A549 (cell line): ENCODE data around the gene SEMA3A. TPM values are rescaled to one million over a fixed set of nuclear protein-coding genes. Genes with fewer than 3 reads are reported as not detected.

Experiments
- ATAC-seq, 2 experiments: fragments of 200-7000 bp in 1 of 2; fragments of >200 bp in 1 of 2; cut with Nextera tagmentation in 1 of 2; cut with Tn5 transposase in 1 of 2; 3 replicates each; pipeline versions ENCODE4 v1.8.0 to v1.9.1; 2018 to 2020; ENCODE audit warnings: mild to moderate bottlenecking in 1 of 2, moderate library complexity in 1 of 2
- CTCF ChIA-PET: fragments of 300-600 bp; sonication (Branson Sonifier 250); formaldehyde crosslinking; extraction: SDS; loops from one replicate; lab custom pipeline; 2021; ENCODE audit warnings: antibody characterized with exemption, inconsistent platforms; lab: Yijun Ruan, JAX
- POLR2A ChIA-PET: fragments of 350-600 bp; formaldehyde crosslinking; extraction: SDS; loops from one replicate; lab custom pipeline; 2021; ENCODE audit warnings: antibody characterized with exemption, inconsistent platforms; lab: Yijun Ruan, JAX
- DNase-seq, 2 experiments: peaks; one replicate each; pipeline versions ENCODE4 v3.0.0 to v3.0.0-alpha.2; 2011 to 2016; ENCODE audit warnings: low read depth in 1 of 2, low spot score in 1 of 2
- FAIRE-seq: peaks from 2 replicates; lab custom pipeline; 2011; peaks lifted over from hg19 to GRCh38; lab: Jason Lieb, UNC
- H3K27ac ChIP-seq, 2 experiments: fragments of >200 bp; sonication (Bioruptor Twin); formaldehyde crosslinking; 3 replicates each; pipeline ENCODE4 v1.5.1; 2016 to 2017
- H3K4me1 ChIP-seq: fragments of >200 bp; sonication (Bioruptor Twin); formaldehyde crosslinking; 3 replicates; pipeline ENCODE4 v1.6.1; 2016
- H3K4me2 ChIP-seq: fragments of >200 bp; sonication (Bioruptor Twin); formaldehyde crosslinking; 3 replicates; pipeline ENCODE4 v1.6.1; 2016
- H3K4me3 ChIP-seq: fragments of >200 bp; sonication (Bioruptor Twin); formaldehyde crosslinking; 3 replicates; pipeline ENCODE4 v1.5.1; 2016
- H3K9me3 ChIP-seq: fragments of >200 bp; sonication (Bioruptor Twin); formaldehyde crosslinking; 3 replicates; pipeline ENCODE4 v1.6.1; 2016
- CBX8 ChIP-seq: fragments of 200-600 bp; sonication (generic); IDR thresholded peaks from 2 replicates; pipeline ENCODE4 v1.6.1; 2016
- CHD2 ChIP-seq: fragments of 150-350 bp; IDR thresholded peaks from 2 replicates; pipeline ENCODE4 v1.6.1; 2014; ENCODE audit warnings: low read length; ENCODE audit not compliant: partially characterized antibody
- CTCF ChIP-seq: fragments of >200 bp; sonication (Bioruptor Twin); formaldehyde crosslinking; IDR thresholded peaks from 3 replicates; pipeline ENCODE4 v1.5.1; 2016
- E2F6 ChIP-seq: IDR thresholded peaks from 2 replicates; pipeline ENCODE4 v1.6.1; 2012; ENCODE audit warnings: low read depth, borderline replicate concordance
- EHF ChIP-seq: fragments of 250-450 bp; sonication (Bioruptor Pico); IDR thresholded peaks from 2 replicates; pipeline ENCODE4 v1.5.0; 2020; ENCODE audit warnings: mild to moderate bottlenecking
- ESRRA ChIP-seq: fragments of 150-350 bp; IDR thresholded peaks from 2 replicates; pipeline ENCODE4 v1.6.1; 2014; ENCODE audit warnings: mild to moderate bottlenecking, low read length, borderline replicate concordance
- FOXS1 ChIP-seq: fragments of 250-450 bp; sonication (Bioruptor Pico); IDR thresholded peaks from 2 replicates; pipeline ENCODE4 v1.5.0; 2020; ENCODE audit warnings: mild to moderate bottlenecking, moderate library complexity
- HMGXB4 ChIP-seq: fragments of 250-450 bp; sonication (Bioruptor Pico); IDR thresholded peaks from 2 replicates; pipeline ENCODE4 v1.5.0; 2021; ENCODE audit warnings: mild to moderate bottlenecking, moderate library complexity, borderline replicate concordance
- HOXB13 ChIP-seq: fragments of 250-450 bp; sonication (Bioruptor Pico); IDR thresholded peaks from 2 replicates; pipeline ENCODE4 v1.5.0; 2020; ENCODE audit warnings: low read depth, mild to moderate bottlenecking, moderate library complexity
- HOXB5 ChIP-seq: fragments of 250-450 bp; sonication (Bioruptor Pico); IDR thresholded peaks from 2 replicates; pipeline ENCODE4 v1.5.0; 2020; ENCODE audit warnings: mild to moderate bottlenecking, moderate library complexity
- JUN ChIP-seq, 2 experiments: fragments of >200 bp; sonication (Bioruptor Twin); formaldehyde crosslinking; IDR thresholded peaks; 2 replicates in 1 of 2; 3 replicates in 1 of 2; pipeline ENCODE4 v1.6.1; 2016 to 2017
- KDM1A ChIP-seq: fragments of 200-600 bp; sonication (generic); IDR thresholded peaks from 2 replicates; pipeline ENCODE4 v1.6.1; 2016; ENCODE audit warnings: low read depth, mild to moderate bottlenecking
- MAX ChIP-seq: IDR thresholded peaks from 2 replicates; pipeline ENCODE4 v1.6.1; 2012
- NFE2L2 ChIP-seq: fragments of 150-350 bp; conservative IDR thresholded peaks from 2 replicates; pipeline ENCODE4 v1.6.1; 2014; ENCODE audit warnings: low read length
- NR3C1 ChIP-seq: fragments of >200 bp; sonication (Bioruptor Twin); formaldehyde crosslinking; IDR thresholded peaks from 3 replicates; pipeline ENCODE4 v1.6.1; 2017
- POLR2A ChIP-seq: IDR thresholded peaks from 2 replicates; pipeline ENCODE4 v1.6.1; 2012; ENCODE audit warnings: mild to moderate bottlenecking, low read length
- RAD21 ChIP-seq, 2 experiments: fragments of >200 bp in 1 of 2; sonication (Bioruptor Twin) in 1 of 2; formaldehyde crosslinking in 1 of 2; IDR thresholded peaks in 1 of 2; conservative IDR thresholded peaks in 1 of 2; 2 replicates in 1 of 2; 3 replicates in 1 of 2; pipeline ENCODE4 v1.6.1; 2012 to 2018; ENCODE audit warnings: inconsistent platforms in 1 of 2
- RCOR1 ChIP-seq: fragments of 150-350 bp; IDR thresholded peaks from 2 replicates; pipeline ENCODE4 v1.6.1; 2014; ENCODE audit warnings: antibody characterized with exemption, low read length, low read depth
- SMC3 ChIP-seq: fragments of >200 bp; sonication (Bioruptor Twin); formaldehyde crosslinking; IDR thresholded peaks from 3 replicates; pipeline ENCODE4 v1.6.1; 2018; ENCODE audit warnings: inconsistent platforms
- SREBF2 ChIP-seq: fragments of 450-650 bp; IDR thresholded peaks from 2 replicates; pipeline ENCODE4 v1.6.1; 2014; ENCODE audit warnings: mild to moderate bottlenecking, moderate library complexity
- TP53 ChIP-seq: fragments of 250-450 bp; sonication (Bioruptor Pico); IDR thresholded peaks from 2 replicates; pipeline ENCODE4 v1.5.0; 2021; ENCODE audit warnings: mild to moderate bottlenecking, moderate library complexity
- ZC3H11A ChIP-seq: fragments of 450-650 bp; IDR thresholded peaks from 2 replicates; pipeline ENCODE4 v1.6.1; 2014; ENCODE audit warnings: antibody characterized with exemption, mild to moderate bottlenecking
- ZFP36 ChIP-seq: fragments of 450-650 bp; IDR thresholded peaks from 2 replicates; pipeline ENCODE4 v1.6.1; 2014; ENCODE audit warnings: borderline replicate concordance; ENCODE audit not compliant: partially characterized antibody
- ZNF302 ChIP-seq: fragments of 250-450 bp; sonication (Bioruptor Pico); IDR thresholded peaks from 2 replicates; pipeline ENCODE4 v1.9.0; 2021; ENCODE audit warnings: inconsistent platforms, mild to moderate bottlenecking, moderate library complexity
- ZSCAN20 ChIP-seq: fragments of 250-450 bp; sonication (Bioruptor Pico); IDR thresholded peaks from 2 replicates; pipeline ENCODE4 v1.8.0; 2022; ENCODE audit warnings: mild to moderate bottlenecking, moderate library complexity
- WGBS: methylation state at CpG from one replicate; pipeline ENCODE4 v1.1.6; 2017; ENCODE audit errors: missing lambda C conversion rate; 5-methylcytosine and 5-hydroxymethylcytosine counted together
- polyA plus RNA-seq, 4 experiments: library from polyadenylated mRNA; depleted of rRNA in 3 of 4; stranded (reverse); fragments of >200 nt; fragmentation: RNase III in 1 of 4; extraction: RNeasy Plus Mini Kit Qiagen cat#74134 plus additional on column Dnase treatment in 1 of 4; gene quantifications; 2 replicates in 3 of 4; 3 replicates in 1 of 4; pipeline ENCODE4 v1.2.3, GENCODE V29; 2011 to 2017
- TF ChIP-seq, protein P1 (sequence below): fragments of 200-600 bp; sonication (generic); IDR thresholded peaks from 2 replicates; pipeline ENCODE4 v1.6.1; 2016; ENCODE audit warnings: antibody characterized with exemption, mild to moderate bottlenecking, moderate library complexity
- TF ChIP-seq, protein P2 (sequence below): fragments of 150-350 bp; IDR thresholded peaks from 2 replicates; pipeline ENCODE4 v1.6.1; 2014; ENCODE audit warnings: low read depth, mild to moderate bottlenecking, low read length

SEMA3A gene
- polyA plus RNA-seq, 2 of the 4 experiments (the other 2 are of a cell fraction), result 3.6 to 19.1 TPM

DNA sequence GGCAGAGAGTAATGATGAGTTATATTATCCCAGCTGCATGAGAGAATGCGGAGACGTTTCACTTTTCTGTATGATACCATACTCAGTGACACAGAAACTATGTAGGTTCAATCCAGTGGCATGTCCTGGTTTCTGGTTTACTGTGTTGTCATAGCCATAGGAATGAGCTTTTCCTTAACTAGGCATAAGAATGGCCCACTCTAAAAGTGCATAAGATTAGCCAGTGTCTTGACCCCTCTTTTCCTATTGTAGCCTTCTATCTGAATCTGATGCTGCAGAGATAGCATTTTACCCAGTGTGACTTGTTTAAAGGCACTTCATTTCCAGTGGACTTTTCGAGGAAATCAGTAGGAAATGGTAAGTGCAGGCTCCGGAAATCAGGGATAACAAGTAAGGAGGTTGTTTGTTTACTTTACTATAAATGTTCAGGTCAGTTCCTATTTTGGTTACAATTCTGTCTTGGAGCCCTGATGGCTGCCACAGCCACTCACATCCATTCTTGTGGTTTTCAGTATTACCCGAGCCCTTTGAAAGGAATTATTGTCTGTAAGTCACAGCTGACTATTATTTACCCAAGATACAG, 70.5 kb downstream of the SEMA3A start:
- POLR2A ChIA-PET, result no interaction called here
- Histone ChIP-seq H3K4me1 (peaks cover 2% of the 10 kb centered on the region; the same call in 1 of the 3 replicates), H3K4me2 (peak overlapping the region; percentile 11; the same call in 1 of the 3 replicates), H3K9me3 (no peaks in the 10 kb centered on the region), H3K4me3 (no peak overlapping the region), H3K27ac (no peak overlapping the region)
- CTCF ChIA-PET, result interaction anchor here (1.0 kb wide), 1 partner anchor 11 kb away, joined by 3 read pairs; no protein-coding TSS in a partner anchor
- FAIRE-seq (no peak), ATAC-seq (no peak), DNase-seq (no peak)
- TF ChIP-seq NR3C1 (no peak), ZNF302 (CRISPR knock-in tag) (no peak), JUN (IDR thresholded peaks at IDR 0.05) (no peak), CBX8 (no peak), POLR2A (no peak), ZFP36 (no peak), SREBF2 (no peak), CTCF (no peak), RAD21 (conservative IDR thresholded peaks at IDR 0.05 in 1 of 2, IDR thresholded peaks at IDR 0.05 in 1 of 2) (no peak), NFE2L2 (no peak), CHD2 (no peak), ZC3H11A (no peak)
- TF ChIP-seq, protein P1, sequence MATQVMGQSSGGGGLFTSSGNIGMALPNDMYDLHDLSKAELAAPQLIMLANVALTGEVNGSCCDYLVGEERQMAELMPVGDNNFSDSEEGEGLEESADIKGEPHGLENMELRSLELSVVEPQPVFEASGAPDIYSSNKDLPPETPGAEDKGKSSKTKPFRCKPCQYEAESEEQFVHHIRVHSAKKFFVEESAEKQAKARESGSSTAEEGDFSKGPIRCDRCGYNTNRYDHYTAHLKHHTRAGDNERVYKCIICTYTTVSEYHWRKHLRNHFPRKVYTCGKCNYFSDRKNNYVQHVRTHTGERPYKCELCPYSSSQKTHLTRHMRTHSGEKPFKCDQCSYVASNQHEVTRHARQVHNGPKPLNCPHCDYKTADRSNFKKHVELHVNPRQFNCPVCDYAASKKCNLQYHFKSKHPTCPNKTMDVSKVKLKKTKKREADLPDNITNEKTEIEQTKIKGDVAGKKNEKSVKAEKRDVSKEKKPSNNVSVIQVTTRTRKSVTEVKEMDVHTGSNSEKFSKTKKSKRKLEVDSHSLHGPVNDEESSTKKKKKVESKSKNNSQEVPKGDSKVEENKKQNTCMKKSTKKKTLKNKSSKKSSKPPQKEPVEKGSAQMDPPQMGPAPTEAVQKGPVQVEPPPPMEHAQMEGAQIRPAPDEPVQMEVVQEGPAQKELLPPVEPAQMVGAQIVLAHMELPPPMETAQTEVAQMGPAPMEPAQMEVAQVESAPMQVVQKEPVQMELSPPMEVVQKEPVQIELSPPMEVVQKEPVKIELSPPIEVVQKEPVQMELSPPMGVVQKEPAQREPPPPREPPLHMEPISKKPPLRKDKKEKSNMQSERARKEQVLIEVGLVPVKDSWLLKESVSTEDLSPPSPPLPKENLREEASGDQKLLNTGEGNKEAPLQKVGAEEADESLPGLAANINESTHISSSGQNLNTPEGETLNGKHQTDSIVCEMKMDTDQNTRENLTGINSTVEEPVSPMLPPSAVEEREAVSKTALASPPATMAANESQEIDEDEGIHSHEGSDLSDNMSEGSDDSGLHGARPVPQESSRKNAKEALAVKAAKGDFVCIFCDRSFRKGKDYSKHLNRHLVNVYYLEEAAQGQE, result no peak
- 80% methylated on average over 5 of the region's 5 CpGs for WGBS

GRCh38 chr7:84122582-84123360, 71.8 kb downstream of the SEMA3A start:
- FAIRE-seq, result peak; percentile 39
- TF ChIP-seq FOXS1 (CRISPR knock-in tag) (no peak), HOXB13 (no peak), ZSCAN20 (CRISPR knock-in tag) (no peak), CHD2 (no peak), HOXB5 (CRISPR knock-in tag) (no peak), RCOR1 (no peak), MAX (no peak), ESRRA (no peak), HMGXB4 (CRISPR knock-in tag) (no peak), NFE2L2 (no peak), SMC3 (no peak), E2F6 (no peak), TP53 (CRISPR knock-in tag) (no peak), KDM1A (no peak), EHF (no peak)
- TF ChIP-seq, protein P2, sequence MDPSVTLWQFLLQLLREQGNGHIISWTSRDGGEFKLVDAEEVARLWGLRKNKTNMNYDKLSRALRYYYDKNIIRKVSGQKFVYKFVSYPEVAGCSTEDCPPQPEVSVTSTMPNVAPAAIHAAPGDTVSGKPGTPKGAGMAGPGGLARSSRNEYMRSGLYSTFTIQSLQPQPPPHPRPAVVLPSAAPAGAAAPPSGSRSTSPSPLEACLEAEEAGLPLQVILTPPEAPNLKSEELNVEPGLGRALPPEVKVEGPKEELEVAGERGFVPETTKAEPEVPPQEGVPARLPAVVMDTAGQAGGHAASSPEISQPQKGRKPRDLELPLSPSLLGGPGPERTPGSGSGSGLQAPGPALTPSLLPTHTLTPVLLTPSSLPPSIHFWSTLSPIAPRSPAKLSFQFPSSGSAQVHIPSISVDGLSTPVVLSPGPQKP, result no peak

More at GRCh38 chr7:84122582-84123360, 71.8 kb downstream of the SEMA3A start:
- ChIA-PET POLR2A (no interaction called here), CTCF (no interaction called here)
- Histone ChIP-seq H3K4me1 (peaks cover 2% of the 10 kb centered on the region; the same call in 1 of the 3 replicates), H3K4me2 (no peak overlapping the region), H3K4me3 (no peak overlapping the region), H3K27ac (no peak overlapping the region), H3K9me3 (no peaks in the 10 kb centered on the region)
- DNase-seq (no peak), ATAC-seq (no peak)
- 89% methylated on average over 4 of the region's 4 CpGs for WGBS
